Panc1 (cell line): ENCODE data around the gene SLC6A6.

Experiments used
- POLR2AphosphoS5 ChIP-seq: IDR thresholded peaks from 2 replicates; pipeline ENCODE4 v1.6.1; 2012; ENCODE audit warnings: mild to moderate bottlenecking, low read depth, low read length, moderate library complexity
- SIN3A ChIP-seq: IDR thresholded peaks from 2 replicates; pipeline ENCODE4 v1.6.1; 2012; ENCODE audit warnings: low read depth, mild to moderate bottlenecking, low read length, moderate library complexity, borderline replicate concordance; ENCODE audit not compliant: insufficient read depth
- TF ChIP-seq, protein P1 (sequence below): fragments of 450-650 bp; IDR thresholded peaks from 2 replicates; pipeline ENCODE4 v1.5.1; 2017; ENCODE audit warnings: mild to moderate bottlenecking
- TF ChIP-seq, protein P2 (sequence below), 2 experiments: IDR thresholded peaks; 2 replicates each; pipeline ENCODE4 v1.6.1; 2011 to 2012; ENCODE audit warnings: low read depth in 2 of 2, control low read depth in 1 of 2, low read length in 1 of 2, mild to moderate bottlenecking in 1 of 2, moderate library complexity in 1 of 2; ENCODE audit not compliant: insufficient read depth in 1 of 2

DNA sequence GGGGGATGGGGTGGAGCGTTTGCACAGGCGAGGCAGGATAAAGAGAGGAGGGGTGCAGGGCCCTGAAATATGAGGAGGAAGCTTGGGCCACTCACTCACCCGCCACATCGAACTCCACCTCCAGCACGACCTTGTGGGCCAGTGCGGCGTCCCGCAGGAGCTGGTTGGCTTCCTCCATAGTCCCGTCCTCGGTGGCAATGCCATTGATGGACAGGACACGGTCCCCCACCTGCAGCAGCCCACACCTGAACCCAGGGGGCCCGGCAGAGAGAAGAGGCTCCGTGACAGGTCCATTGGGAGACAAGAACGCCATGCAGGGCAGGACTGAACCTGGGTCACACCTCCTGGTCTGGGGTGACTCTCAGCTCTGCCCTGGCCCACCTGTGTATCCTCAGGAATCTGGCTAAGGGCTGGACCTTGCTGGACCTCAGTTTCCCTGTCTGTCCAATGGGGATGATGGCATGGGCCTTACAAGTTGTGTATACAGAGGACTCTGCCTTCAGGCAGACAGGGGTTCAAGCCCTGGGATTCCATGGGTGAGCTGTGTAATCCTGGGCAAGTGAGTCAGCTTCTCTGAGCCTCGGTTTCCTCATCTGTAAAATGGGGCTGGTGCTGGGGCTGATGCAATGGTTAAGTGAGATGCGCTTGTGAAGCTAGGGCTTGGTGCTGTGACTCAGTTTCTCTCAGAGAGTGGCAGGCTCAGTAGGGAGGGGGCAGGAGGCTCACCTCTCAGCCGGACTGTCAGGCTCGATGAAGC lies 111.3 kb downstream of the SLC6A6 start:
- TF ChIP-seq, protein P1, sequence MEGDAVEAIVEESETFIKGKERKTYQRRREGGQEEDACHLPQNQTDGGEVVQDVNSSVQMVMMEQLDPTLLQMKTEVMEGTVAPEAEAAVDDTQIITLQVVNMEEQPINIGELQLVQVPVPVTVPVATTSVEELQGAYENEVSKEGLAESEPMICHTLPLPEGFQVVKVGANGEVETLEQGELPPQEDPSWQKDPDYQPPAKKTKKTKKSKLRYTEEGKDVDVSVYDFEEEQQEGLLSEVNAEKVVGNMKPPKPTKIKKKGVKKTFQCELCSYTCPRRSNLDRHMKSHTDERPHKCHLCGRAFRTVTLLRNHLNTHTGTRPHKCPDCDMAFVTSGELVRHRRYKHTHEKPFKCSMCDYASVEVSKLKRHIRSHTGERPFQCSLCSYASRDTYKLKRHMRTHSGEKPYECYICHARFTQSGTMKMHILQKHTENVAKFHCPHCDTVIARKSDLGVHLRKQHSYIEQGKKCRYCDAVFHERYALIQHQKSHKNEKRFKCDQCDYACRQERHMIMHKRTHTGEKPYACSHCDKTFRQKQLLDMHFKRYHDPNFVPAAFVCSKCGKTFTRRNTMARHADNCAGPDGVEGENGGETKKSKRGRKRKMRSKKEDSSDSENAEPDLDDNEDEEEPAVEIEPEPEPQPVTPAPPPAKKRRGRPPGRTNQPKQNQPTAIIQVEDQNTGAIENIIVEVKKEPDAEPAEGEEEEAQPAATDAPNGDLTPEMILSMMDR, result no peak
- TF ChIP-seq POLR2AphosphoS5 (no peak), SIN3A (no peak)
- TF ChIP-seq, protein P2, sequence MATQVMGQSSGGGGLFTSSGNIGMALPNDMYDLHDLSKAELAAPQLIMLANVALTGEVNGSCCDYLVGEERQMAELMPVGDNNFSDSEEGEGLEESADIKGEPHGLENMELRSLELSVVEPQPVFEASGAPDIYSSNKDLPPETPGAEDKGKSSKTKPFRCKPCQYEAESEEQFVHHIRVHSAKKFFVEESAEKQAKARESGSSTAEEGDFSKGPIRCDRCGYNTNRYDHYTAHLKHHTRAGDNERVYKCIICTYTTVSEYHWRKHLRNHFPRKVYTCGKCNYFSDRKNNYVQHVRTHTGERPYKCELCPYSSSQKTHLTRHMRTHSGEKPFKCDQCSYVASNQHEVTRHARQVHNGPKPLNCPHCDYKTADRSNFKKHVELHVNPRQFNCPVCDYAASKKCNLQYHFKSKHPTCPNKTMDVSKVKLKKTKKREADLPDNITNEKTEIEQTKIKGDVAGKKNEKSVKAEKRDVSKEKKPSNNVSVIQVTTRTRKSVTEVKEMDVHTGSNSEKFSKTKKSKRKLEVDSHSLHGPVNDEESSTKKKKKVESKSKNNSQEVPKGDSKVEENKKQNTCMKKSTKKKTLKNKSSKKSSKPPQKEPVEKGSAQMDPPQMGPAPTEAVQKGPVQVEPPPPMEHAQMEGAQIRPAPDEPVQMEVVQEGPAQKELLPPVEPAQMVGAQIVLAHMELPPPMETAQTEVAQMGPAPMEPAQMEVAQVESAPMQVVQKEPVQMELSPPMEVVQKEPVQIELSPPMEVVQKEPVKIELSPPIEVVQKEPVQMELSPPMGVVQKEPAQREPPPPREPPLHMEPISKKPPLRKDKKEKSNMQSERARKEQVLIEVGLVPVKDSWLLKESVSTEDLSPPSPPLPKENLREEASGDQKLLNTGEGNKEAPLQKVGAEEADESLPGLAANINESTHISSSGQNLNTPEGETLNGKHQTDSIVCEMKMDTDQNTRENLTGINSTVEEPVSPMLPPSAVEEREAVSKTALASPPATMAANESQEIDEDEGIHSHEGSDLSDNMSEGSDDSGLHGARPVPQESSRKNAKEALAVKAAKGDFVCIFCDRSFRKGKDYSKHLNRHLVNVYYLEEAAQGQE (IDR thresholded peaks at IDR 0.05; ENCODE audit: insufficient read depth in 1 of 2, low read depth in 2 of 2, low read length in 1 of 2), result no peak
